NCI-H146 treated with DMSO at 0.1 percent for 48 hours (cell line): ENCODE results near the gene SEC61G.

ENCODE experiments used
- DNase-seq: peaks from one replicate; lab custom pipeline; 2025; ENCODE audit not compliant: unreplicated experiment; lab: John Stamatoyannopoulos, UW

Gene SEC61G

DNA sequence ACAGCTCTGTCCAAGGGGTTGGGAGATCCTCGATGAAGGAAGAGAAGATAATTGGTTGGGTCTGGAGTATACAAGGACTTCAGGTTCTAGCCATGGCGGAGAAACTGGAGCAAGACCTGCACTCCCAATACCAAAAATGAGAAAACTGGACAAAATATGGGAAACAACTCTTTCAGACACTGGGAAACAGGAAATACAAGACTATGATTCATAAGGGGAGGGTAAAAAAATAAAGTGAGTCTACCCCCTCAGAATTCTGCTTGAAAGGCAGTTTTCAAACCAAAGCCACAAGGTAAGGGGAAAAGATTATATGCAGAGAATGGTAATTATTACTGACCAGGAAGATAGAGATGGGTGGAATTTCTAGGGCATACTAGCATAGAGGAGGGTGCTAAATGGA lies 10.2 kb upstream of the SEC61G start:
- no peak for DNase-seq

DNA sequence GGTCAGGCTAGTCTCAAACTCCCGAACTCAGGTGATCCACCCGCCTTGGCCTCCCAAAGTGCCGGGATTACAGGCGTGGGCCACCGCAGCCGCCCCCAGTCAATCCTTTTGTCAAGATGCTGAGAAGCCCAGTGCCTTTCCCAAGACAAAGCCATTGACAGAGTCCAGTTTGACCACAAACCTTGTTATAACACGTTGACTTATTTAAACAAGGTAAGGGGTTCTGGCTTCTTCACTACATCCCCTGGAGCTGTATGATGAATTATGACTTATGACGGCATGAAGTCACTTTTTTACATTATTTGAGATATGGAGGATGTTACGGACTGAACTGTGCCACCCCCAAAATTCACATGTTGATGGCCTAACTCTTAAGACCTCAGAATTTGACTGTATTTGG lies 5.8 kb upstream of the SEC61G start:
- DNase-seq: no peak

DNA sequence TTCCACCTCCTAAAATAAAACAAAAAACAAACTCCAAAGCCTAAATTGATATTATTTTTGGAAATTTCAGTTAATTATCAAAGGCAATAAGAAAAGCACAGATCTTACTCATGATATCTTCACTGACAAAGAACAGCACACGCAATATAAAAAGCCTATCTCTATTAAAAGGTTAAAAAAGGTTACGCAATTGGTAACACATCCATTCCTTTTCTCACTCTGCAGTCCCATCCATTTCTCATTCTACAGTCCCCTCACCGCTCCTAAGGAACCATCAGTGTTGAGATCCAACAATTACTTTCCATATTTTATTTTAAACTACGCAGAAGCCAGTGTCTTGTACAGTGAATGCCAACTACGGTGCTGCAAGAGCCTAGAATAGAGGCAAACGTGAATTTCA lies 1.3 kb downstream of the SEC61G start:
- DNase-seq: no peak

DNA sequence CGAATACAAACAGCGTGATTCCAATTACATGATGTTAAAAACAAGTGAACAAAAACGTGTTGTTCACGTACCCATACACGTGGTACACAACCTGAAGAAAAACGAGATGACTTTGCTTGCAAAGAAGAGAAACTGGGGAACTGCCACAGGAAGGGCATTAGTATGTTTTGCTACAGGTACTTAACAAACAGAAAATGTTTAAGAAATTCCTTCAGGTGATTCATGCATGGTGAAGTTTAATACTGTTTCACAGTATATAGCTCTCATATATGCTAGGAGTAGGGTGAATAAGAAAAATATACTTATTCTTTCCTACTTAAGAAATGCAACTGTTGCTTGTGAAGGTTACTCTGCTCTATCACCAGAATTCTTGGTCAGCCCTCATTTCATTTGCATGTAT lies 9.8 kb downstream of the SEC61G start:
- no peak for DNase-seq

DNA sequence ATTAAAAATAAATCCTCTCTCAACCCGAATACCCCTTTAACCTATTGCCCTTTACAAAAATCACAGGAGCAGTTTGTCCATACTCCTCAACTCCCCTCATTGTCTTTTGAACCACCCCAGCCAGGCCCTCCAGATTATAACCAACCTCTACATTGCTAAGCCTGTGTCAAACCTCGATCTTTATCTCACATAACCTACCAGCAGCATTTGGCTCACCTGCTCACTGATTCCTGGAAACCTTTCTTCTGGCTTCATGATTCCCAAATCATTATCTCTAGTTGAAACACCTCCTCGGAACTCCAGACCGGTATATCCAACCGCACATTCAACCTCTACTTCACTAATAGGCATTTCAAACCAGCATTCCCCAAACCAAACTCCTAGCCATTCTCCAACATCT lies 11.8 kb downstream of the SEC61G start:
- no peak for DNase-seq

DNA sequence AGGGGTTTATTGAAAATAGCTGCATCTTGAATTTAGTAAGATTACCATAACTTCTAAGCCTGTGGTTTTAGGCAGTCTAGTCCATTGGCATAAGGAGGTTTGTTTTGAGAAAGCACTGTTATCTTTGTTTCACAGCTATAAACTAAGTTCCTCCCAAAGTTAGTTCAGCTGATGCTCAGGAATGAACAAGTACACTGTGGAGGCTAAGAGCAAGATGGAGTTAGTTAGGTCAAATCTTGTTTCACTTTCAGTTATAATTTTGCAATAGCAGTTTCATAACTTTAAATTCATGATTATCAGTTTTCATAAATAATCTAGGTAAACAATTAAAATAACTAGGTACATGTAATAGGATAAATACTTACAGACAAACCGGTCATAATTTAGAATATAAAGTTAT lies 15.4 kb downstream of the SEC61G start:
- DNase-seq: no peak

DNA sequence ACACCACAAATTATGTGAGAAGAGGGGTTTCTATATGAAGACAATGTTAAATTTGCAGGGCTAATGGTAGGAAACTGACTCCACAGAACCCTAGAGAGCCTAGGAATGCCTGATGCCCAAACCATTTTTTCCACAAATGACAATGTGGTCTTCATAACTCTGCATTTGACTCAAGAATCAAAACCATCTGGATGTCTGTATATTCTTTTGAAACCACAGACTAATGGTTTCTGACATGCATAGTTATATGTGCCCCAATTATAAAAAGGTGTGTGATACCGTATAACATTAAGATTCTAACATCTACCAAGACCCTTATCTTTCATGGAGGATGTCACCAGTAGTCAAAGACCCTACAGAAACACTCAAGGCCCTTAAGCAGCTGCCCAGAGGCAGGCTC lies 20.3 kb downstream of the SEC61G start:
- DNase-seq: no peak

DNA sequence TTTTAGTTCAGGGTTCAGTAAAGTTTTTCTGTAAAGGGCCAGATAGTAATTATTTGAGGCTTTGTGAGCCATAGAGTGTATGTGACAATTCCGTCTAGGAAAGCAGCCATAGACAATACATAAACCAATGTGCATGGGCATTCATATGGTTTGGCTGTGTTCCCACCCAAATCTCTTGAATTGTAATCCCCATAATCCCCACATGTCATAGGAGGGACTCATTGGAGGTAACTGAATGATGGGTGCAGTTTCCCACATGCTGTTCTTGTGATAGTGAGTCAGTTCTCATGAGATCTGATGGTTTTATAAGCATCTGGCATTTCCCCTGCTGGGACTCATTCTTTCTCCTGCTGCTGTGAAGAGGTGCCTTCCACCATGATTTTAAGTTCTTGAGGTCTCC lies 29.9 kb downstream of the SEC61G start:
- no peak for DNase-seq

DNA sequence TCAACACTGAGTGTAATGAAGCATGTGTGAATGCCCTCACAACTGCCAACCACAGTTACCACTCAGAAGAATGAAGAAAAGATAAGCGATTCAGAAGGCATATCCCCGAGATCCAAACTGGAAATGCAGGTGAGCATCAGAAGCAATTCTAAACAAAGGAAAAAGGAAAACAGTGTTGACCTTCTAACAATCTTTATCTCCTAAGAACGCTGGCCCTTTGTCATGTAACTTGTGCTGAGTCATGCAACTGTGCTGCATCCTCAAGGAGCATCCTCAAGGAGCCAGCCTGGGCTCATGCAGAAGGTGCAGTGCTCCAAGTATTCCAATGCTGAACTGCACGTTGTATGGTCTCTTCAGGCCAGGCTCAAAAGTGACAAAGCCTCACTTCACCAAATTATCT lies 30.6 kb downstream of the SEC61G start:
- DNase-seq: no peak

DNA sequence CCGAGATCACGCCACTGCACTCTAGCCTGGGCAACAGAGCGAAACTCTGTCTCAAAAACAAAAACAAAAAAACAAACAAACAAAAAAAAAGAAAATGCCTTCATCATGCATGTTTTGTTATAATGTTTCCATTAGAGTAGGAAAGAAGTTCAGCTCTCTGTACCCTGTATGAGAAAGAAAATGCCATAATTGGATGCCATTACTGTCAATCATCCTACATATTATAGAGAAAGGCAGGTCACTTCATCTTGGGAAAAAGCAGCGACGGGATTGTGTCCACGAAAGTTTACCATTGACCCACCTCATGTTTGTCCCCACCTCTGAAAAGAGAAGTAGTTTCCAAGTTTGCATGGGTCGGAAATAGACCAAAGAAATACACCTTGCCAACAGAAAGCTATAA lies 33.8 kb downstream of the SEC61G start:
- DNase-seq: no peak

DNA sequence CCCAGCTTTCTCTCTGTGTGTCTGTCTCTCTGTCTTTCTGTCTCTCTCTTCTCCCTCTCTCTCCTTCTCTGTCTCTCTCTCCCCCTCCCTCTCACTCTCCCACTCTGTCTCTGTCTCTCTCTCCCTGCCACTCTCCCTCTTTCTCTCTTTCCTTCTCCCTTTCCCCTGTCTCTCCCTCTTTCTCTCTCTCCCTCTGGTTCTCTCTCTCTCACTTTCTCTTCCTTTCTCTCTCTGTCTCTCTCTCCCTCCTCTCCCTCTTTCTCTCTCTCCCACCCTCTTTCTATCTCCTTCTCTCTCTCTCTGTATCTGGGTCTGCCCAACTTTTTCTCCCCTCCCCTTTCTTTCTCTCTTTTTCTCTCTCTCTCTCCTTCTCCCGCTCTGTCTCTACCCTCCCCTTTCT lies 36.5 kb downstream of the SEC61G start:
- DNase-seq: no peak

DNA sequence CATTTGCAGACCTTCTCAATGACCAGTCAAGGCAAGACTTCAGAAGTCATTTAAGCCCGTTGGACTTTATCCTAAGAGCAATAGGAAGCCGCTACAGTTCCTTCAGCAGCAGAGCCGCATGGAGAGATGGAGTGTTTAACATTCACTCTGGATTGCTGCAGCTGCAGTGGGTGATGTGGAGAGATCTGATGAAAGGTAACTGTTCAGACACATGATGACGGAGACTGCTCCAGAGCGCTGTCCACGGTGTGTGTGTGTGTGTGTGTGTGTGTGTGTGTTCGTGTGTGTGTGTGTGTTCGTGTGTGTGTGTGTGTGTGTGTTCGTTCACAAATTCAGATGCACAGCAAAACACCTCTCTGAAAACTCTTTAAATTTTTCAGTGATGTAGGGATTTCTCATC lies 37.0 kb downstream of the SEC61G start:
- DNase-seq: no peak

DNA sequence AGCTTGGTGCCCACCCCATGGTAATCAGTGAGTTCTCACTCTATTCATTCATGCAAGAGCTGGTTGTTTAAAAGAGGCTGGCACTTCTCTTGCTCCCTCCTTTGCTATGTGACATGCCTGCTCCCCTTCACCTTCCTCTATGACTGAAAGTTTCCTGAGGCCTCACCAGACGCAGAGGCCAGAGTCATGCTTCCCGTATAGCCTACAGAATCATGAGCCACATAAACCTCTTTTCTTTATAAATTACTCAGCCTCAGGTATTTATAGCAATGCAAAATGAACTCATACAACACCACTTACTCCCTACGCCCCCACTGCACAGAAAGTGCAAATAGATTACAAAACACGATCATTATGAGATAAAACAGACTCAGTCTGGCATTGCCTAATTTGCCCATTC lies 39.0 kb downstream of the SEC61G start:
- no peak for DNase-seq

DNA sequence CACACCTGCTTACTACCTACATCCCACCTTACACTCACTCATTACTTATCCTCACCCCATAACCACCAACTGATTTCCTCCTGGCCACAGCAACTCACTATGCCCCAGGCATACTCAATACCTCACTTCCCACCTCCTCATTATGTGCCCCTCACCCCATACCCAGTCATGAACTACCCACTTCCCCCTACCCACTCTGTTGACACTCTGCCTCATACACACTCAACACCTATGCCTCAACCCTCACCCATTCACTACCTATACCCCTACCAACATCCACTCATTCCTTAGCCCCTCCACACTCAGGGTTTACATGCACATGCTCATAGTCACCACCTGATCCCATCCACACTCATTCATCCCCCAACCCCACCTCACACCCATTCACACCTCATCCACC lies 39.6 kb downstream of the SEC61G start:
- DNase-seq: no peak

DNA sequence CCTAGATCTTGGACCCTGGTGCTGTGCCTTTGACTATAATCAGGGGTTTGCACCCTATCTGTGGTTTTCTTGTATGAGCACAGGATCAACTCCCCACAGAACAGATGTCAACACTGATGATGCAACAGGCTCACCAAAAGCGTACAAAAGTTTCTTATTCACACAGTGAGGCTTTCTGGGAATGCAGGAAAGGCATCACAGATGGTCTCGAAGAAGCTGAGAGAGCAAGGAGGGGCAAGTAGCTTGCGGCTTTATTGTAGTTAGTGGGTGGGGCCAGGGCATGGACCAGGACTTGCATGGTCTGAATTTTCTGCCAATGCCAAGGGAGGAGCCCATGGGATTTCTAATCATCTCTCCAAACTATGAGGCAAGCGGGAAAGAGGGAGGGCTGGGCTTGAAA lies 46.2 kb downstream of the SEC61G start:
- DNase-seq: no peak

DNA sequence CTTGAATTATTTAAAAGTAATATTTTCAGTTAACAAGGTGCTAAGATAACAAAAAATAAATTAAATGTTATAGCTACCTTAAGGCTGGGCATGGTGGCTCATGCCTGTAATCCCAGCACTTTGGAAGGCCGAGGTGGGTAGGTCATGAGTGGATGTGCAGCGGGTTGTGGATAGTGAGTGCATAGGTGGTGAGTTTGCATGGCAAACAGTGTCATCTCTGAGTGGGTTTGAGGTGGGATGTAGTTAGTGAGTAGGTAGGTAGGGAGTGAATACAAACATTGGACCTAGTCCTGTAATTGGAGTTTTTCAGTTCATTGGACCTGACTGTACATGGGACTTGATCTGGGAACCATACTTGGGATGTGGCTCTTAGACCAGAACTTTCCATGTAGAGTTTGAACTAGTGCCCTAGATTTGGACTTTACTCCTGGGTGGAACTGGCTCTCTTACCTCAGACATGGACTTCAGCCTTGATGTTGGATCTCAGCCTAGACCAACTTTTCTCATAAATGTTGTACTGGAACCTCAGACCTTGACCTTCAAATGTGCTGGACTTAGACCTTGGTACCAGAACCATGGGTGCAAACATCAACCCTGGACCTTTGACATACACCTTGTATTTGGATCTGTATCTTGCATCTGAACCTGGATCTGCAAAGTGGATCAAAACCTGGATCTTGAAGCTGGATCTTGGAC lies 47.0 kb downstream of the SEC61G start:
- no peak for DNase-seq

DNA sequence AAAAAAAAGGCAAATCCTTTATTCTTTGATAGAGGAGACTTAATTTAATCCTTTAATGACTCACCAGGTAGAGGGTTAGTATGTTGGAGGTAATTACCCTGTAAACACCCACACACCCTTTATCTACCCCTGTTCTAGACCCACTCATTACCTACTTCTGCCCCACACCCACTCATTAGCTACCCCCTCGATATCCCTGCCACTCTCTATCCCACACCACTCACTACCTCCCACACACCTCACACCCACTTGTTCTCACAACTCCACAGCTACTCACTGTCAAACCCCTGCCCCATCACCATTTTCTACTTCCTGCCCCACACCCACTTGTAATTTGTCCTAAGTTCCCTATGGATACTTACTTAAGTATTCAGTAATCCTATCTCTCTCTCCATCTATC lies 49.7 kb downstream of the SEC61G start:
- no peak for DNase-seq

DNA sequence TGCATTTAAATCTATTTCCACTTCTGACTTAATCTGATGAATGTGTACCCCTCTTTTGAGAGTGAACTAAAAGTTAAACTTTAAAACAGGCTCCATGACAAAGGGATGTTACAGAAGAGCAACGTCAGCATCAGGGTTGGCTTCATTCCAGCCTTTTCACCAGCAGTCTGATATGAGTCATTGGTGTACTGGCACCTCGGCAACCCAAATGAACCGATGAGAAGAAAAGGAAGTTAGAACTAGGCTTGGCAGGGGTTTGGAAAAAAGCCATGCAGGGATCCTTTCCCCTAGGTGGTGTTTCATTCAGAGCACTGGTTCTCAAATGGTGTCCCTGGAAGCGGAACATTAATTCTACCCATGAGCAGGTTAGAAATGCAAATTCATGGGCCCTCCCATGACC lies 53.6 kb downstream of the SEC61G start:
- DNase-seq: no peak

DNA sequence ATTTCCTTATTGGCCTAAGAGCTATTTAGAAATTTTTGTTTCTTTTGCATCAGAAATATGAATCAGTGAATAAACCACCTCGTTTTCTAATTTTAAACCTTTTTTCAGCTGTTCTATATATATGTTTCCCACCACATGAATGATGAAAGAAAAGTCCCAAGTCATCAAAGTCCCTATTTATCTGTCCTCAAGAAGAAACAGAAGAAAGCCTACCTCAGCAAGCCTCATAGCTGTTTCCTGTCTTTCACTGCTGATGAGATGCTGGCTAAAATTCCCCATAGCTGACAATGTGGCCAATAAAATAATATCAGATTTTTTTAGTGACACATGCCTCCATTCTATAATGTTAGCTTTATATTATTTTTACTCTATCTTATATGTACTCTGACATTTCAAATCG lies 54.2 kb downstream of the SEC61G start:
- no peak for DNase-seq
